Loucy (cell line): Measurements from ENCODE around the gene NEU3.
"Not testable (repeated sequence)": the region's sequence is repeated elsewhere in the genome, so short reads cannot be mapped to it uniquely, and the experiment has no call there.

Experiments
- H2AFZ ChIP-seq: fragments of 200-600 bp; sonication (generic); 2 replicates; pipeline ENCODE4 v1.6.0; 2016; ENCODE audit warnings: antibody characterized with exemption, mild to moderate bottlenecking, low read length, moderate library complexity
- H3F3A ChIP-seq: fragments of 200-600 bp; 2 replicates; pipeline ENCODE4 v1.6.0; 2016; ENCODE audit warnings: antibody characterized with exemption, low read depth, mild to moderate bottlenecking
- H3K27me3 ChIP-seq: fragments of 200-600 bp; sonication (generic); 2 replicates; pipeline ENCODE4 v1.6.1; 2014; ENCODE audit warnings: low read length, mild to moderate bottlenecking; ENCODE audit not compliant: insufficient read depth, poor library complexity, severe bottlenecking
- H3K36me3 ChIP-seq: fragments of 200-600 bp; sonication (generic); 2 replicates; pipeline ENCODE4 v1.6.1; 2016; ENCODE audit warnings: low read length; ENCODE audit not compliant: insufficient read depth
- H3K4me1 ChIP-seq: fragments of 200-600 bp; sonication (generic); 2 replicates; pipeline ENCODE4 v1.5.1; 2014; ENCODE audit warnings: low read length, mild to moderate bottlenecking; ENCODE audit not compliant: insufficient read depth, poor library complexity, severe bottlenecking
- H3K4me2 ChIP-seq: fragments of 200-600 bp; sonication (generic); 2 replicates; pipeline ENCODE4 v1.6.0; 2014; ENCODE audit warnings: antibody characterized with exemption, low read length, low read depth, mild to moderate bottlenecking; ENCODE audit not compliant: poor library complexity, severe bottlenecking
- H3K4me3 ChIP-seq: fragments of 200-600 bp; sonication (generic); 2 replicates; pipeline ENCODE4 v1.5.1; 2014; ENCODE audit warnings: low read length, mild to moderate bottlenecking, mixed read lengths; ENCODE audit not compliant: poor library complexity, severe bottlenecking
- H3K79me2 ChIP-seq: fragments of 200-600 bp; sonication (generic); 2 replicates; pipeline ENCODE4 v1.6.1; 2014; ENCODE audit warnings: low read length; ENCODE audit not compliant: insufficient read depth
- H3K9ac ChIP-seq: fragments of 200-600 bp; sonication (generic); 2 replicates; pipeline ENCODE4 v1.6.0; 2014; ENCODE audit warnings: mild to moderate bottlenecking, low read depth, low read length, moderate library complexity; ENCODE audit not compliant: poor library complexity, severe bottlenecking
- H3K9me2 ChIP-seq: fragments of 200-600 bp; sonication (generic); replicated peaks from 2 replicates; pipeline ENCODE4 v1.6.1; 2016; ENCODE audit warnings: low read depth, low read length, mixed read lengths
- H3K9me3 ChIP-seq: fragments of 200-600 bp; sonication (generic); 2 replicates; pipeline ENCODE4 v1.6.1; 2014; ENCODE audit warnings: mild to moderate bottlenecking, antibody characterized with exemption, low read length, low read depth; ENCODE audit not compliant: insufficient read depth
- H4K20me1 ChIP-seq: fragments of 200-600 bp; sonication (generic); 2 replicates; pipeline ENCODE4 v1.6.0; 2014; ENCODE audit warnings: antibody characterized with exemption, low read length, mild to moderate bottlenecking; ENCODE audit not compliant: insufficient read depth, poor library complexity, severe bottlenecking
- CTCF ChIP-seq: fragments of 200-600 bp; sonication (generic); conservative IDR thresholded peaks from 2 replicates; pipeline ENCODE4 v1.5.1; 2014; ENCODE audit warnings: mild to moderate bottlenecking, antibody characterized with exemption, low read length
- EZH2phosphoT487 ChIP-seq: fragments of 200-600 bp; IDR thresholded peaks from 2 replicates; pipeline ENCODE4 v1.6.1; 2018; ENCODE audit warnings: antibody characterized with exemption, mild to moderate bottlenecking, moderate library complexity, borderline replicate concordance

The NEU3 gene

DNA sequence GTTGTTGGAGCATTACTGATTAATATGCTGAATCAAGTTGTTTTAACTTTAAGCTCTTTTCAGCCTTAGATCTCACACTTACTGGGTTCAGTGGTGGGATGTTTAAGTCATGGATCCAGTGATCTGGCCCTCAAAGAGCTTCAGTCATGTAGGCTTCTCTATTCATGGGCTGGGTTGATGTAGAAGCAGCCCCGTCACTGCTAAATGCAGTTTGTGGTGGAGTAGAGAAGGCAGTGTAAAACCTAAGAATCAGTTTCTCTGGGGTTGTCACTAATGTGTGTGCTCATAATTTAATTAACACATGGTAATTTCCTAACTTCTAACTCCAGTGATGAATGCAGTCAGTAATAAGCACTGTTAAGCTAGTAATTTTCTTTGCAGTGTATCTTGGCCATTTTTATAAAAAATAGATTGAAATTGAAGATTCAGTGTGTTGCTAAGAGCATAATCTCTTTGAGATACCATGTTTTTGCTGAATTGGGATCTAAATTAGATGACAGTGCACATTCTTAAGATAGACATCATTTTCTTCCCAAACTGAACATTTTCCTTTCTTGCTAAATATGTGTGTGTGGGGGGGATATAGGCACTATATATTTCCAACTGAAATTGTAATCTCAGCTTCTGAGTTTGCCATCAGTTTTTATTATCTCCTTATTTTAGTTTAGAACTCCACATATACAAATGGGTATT lies 30.6 kb upstream of the NEU3 start:
- H4K20me1 ChIP-seq: peaks cover 91% of the 10 kb centered on the region
- no peak overlapping the region for H2AFZ ChIP-seq
- H3K9ac ChIP-seq: no peak overlapping the region
- H3K4me2 ChIP-seq: peak overlapping the region; percentile 51
- TF ChIP-seq CTCF (no peak), EZH2phosphoT487 (no peak)
- H3K9me2 ChIP-seq: no peaks in the 10 kb centered on the region
- peaks cover 99% of the 10 kb centered on the region for H3K79me2 ChIP-seq
- peaks cover 5% of the 10 kb centered on the region; the same call in 1 of the 2 replicates for H3K36me3 ChIP-seq
- no peaks in the 10 kb centered on the region for H3K9me3 ChIP-seq
- H3F3A ChIP-seq: no peaks in the 10 kb centered on the region
- H3K4me3 ChIP-seq: peak overlapping the region; percentile 13
- no peaks in the 10 kb centered on the region for H3K27me3 ChIP-seq
- peaks cover 69% of the 10 kb centered on the region for H3K4me1 ChIP-seq

- H3F3A ChIP-seq, H3K4me3 ChIP-seq, H3K27me3 ChIP-seq, H3K9ac ChIP-seq, H2AFZ ChIP-seq, H3K9me3 ChIP-seq, H3K9me2 ChIP-seq: not testable (repeated sequence)
- peaks cover 13% of the 10 kb centered on the region; the same call in 1 of the 2 replicates for H3K36me3 ChIP-seq
- peaks cover 98% of the 10 kb centered on the region for H3K79me2 ChIP-seq
- H3K4me1 ChIP-seq: peaks cover 49% of the 10 kb centered on the region
- peak overlapping the region; percentile 51 for H3K4me2 ChIP-seq
- H4K20me1 ChIP-seq: peaks cover 88% of the 10 kb centered on the region
These were observed 28.6 kb upstream of the NEU3 start for GRCh38 chr11:74960128-74960527.

- no peak for TF ChIP-seq CTCF
- TF ChIP-seq EZH2phosphoT487: no peak
- peaks cover 64% of the 10 kb centered on the region for H3K36me3 ChIP-seq
- peaks cover 50% of the 10 kb centered on the region for H4K20me1 ChIP-seq
- no peak overlapping the region for H3K4me2 ChIP-seq
- no peaks in the 10 kb centered on the region for H3K9me3 ChIP-seq
- H3K4me1 ChIP-seq: peaks cover 7% of the 10 kb centered on the region
- H3K4me3 ChIP-seq: no peak overlapping the region
- H3K27me3 ChIP-seq: no peaks in the 10 kb centered on the region
- no peak overlapping the region for H3K9ac ChIP-seq
- H2AFZ ChIP-seq: no peak overlapping the region
- no peaks in the 10 kb centered on the region for H3F3A ChIP-seq
- H3K79me2 ChIP-seq: peaks cover 62% of the 10 kb centered on the region
- no peaks in the 10 kb centered on the region for H3K9me2 ChIP-seq
These were observed 22.1 kb upstream of the NEU3 start for GRCh38 chr11:74966651-74967050.

GRCh38 chr11:74970852-74971395 lies 17.8 kb upstream of the NEU3 start:
- TF ChIP-seq EZH2phosphoT487 (no peak), CTCF (no peak)
- peaks cover 33% of the 10 kb centered on the region for H3K79me2 ChIP-seq

More at GRCh38 chr11:74970852-74971395, 17.8 kb upstream of the NEU3 start:
- Histone ChIP-seq H3K9me3 (no peaks in the 10 kb centered on the region), H3K27me3 (no peaks in the 10 kb centered on the region), H4K20me1 (peaks cover 20% of the 10 kb centered on the region), H2AFZ (no peak overlapping the region), H3K4me1 (no peaks in the 10 kb centered on the region), H3K4me2 (no peak overlapping the region), H3K36me3 (peaks cover 87% of the 10 kb centered on the region), H3K9ac (no peak overlapping the region), H3K9me2 (no peaks in the 10 kb centered on the region), H3F3A (no peaks in the 10 kb centered on the region), H3K4me3 (no peak overlapping the region)
